Spleen (tissue), 7 donors: ENCODE measurements around the gene NDUFA13.

ENCODE experiments used
- CTCF ChIP-seq, 11 experiments: fragments of 200-600 bp in 7 of 11; fragments of 450-650 bp in 4 of 11; sonication (generic) in 4 of 11; IDR thresholded peaks in 8 of 11; conservative IDR thresholded peaks in 3 of 11; 1 replicate in 7 of 11; 2 replicates in 4 of 11; pipeline versions ENCODE4 v1.4.0 to v1.8.0; 2016 to 2021; ENCODE audit warnings: antibody characterized with exemption in 11 of 11, inconsistent platforms in 4 of 11, mild to moderate bottlenecking in 1 of 11
- POLR2A ChIP-seq, 3 donors: fragments of 450-650 bp; IDR thresholded peaks; one replicate each; pipeline ENCODE4 v1.5.1; 2017; ENCODE audit warnings: antibody characterized with exemption in 3 of 3, mild to moderate bottlenecking in 1 of 3
- POLR2AphosphoS5 ChIP-seq, 3 donors: sonication (generic); formaldehyde crosslinking; IDR thresholded peaks; one replicate each; pipeline ENCODE4 v1.5.1; 2017; ENCODE audit warnings: antibody characterized with exemption in 3 of 3
- donor health status: DM: no; HTN: no; CAD: no; lungs with moderate emphysema.
- donor health status: DM: no; HTN: no; CAD: no.
- donor health status: DM: no; HTN: no; CAD: no.

- TF ChIP-seq CTCF (IDR thresholded peaks at IDR 0.05 in 8 of 11, conservative IDR thresholded peaks at IDR 0.05 in 3 of 11), result no peak
- TF ChIP-seq POLR2A (IDR thresholded peaks at IDR 0.05), result no peak
- no peak for TF ChIP-seq POLR2AphosphoS5 (IDR thresholded peaks at IDR 0.05)
These were observed 10.8 kb downstream of the NDUFA13 start for GRCh38 chr19:19526581-19527370.
